HG03175 (cell line): ENCODE results near the gene ARID3A.

Experiments used
- ATAC-seq: cut with Tn5 transposase; IDR thresholded peaks from one replicate; pipeline ENCODE4 v1.9.1; 2021; ENCODE audit warnings: mild to moderate bottlenecking, moderate library complexity; ENCODE audit not compliant: unreplicated experiment

Gene ARID3A

DNA sequence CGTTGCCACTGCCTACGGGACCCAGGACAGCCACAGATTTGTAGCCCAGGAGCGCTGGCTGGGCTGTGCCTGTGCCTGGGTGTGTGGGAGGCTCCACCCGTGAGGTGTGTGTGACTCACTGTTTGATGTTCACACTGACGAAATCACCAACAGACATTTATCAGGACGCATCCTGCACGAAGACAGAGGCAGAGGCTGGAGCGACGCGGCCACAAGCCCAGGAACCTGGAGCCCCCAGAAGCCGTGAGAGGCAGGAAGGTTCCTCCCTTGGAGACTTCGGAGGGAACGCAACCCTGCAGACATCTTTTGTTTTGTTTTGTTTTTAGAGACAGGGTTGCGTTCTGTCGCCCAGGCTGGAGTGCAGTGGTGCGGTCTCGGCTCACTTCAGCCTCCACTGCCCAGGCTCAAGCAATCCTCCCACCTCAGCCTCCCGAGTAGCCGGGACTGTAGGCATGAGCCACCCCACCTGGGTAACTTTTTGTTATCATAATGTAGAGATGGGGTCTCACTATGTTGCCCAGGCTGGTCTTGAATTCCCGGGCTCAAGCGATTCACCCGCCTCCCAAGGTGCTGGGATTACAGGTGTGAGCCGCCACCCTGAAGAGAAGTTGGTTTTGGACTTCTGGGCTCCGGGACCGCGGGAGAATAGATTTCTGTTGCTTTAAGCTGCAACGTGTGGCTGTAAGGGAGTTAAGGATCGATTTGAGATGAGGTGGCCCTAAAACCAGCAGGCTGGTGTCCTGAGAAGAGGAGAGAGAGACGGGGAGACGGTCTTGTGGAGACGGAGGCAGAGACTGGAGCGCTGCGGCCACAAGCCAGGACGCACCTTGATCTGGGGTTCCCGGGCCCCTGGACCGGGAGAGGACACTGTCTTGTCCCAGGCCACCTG is 33.4 kb downstream of the ARID3A start:
- no peak for ATAC-seq

DNA sequence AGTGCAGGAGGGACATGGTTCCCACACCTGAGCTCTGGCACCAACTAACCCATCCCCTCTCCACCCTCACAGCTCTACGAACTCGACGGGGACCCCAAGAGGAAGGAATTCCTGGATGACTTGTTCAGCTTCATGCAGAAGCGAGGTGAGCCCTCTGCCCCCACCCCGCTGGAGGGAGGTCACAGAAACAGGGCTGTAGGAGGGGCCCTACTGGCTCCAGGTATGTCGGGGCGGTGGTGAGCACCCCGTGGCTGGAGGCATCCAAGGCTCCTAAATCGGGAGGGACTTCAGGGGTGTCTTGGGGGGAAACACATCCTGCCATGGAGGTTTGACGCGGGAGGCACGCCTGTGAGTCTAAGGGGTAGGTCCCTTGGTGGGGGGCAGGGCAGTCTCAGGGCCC is 34.2 kb downstream of the ARID3A start:
- ATAC-seq, result no peak

DNA sequence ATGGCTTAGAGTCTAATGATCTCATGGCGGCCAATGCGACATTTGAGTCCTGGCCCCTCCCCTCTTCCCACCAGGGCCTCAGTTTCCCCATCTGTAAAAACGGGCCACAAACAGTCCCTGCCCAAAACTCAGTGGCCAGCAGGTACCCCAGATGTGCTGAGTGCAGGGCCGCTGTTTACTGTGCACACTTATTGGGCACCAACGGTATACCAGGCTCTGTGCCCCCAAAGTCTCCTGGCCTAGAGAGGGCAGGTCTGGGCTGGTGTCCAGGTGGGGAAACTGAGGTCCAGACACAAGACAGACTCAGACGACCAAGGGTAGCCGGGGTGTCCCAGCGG is 34.7 kb downstream of the ARID3A start:
- ATAC-seq, result no peak

DNA sequence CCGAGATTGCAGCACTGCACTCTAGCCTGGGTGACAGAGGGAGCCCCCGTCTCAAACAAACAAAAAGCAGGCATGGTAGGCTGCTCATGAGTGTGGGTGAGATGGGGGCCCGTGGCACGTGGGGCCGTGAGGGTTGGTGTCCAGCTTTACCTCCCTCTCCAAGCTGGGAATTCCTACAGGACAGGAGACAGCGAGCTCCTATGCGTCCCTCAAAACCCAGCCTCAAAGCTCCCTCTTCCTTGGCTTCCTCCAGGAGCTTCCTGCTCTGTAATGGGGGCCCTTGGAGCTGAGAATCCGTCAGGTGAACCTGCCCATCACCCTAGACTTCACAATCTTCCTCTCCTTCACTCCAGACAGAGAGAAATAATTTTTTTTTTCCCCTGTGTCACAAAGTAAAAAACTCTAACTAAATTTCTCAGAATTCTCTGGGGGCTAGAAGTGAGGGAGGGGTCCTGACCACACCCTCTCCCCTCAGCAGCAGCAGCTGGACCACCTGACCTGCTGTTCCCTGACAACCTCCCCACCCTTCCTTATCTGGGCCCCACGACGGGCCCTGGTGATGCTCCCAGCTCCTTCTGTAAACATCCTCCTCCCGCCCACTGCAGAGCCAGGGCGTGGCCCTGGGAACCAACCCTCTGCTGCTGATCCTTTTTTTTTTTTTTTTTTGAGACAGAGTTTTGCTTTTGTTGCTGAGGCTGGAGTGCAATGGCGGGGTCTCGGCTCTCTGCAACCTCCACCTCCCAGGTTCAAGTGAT is 36.2 kb downstream of the ARID3A start:
- no peak for ATAC-seq

DNA sequence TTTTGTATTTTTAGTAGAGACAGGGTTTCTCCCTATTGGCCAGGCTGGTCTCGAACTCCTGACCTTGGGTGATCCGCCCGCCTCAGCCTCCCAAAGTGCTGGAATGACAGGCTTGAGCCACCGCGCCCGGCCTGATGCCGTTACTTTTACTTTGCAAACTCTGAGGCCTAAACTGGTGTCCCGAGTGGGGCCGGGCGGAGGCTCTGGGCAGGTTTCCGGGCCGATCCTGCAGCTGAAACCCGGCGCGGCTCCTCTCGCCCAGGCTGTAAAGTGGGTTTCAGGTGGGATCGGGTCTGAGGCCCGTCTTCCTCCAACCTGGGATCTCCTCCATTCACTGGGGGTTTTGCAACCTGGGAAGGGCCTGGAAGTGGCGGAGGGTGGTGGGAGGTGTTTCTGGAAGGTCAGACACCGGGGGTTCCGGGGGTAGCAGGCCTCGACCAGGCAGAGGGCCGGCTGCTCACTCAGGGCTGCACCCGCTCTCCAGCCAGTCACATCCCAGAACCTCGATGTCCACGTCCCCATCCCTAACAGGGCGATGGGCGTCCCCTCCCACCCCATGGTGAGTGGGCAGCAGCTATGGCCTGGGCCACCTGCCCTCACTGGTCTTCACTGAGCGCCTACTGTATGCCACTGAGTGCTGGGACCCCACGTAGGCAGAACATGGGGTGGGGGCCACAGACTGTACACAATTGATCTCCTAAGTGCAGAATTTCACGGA is 37.0 kb downstream of the ARID3A start:
- no peak for ATAC-seq

DNA sequence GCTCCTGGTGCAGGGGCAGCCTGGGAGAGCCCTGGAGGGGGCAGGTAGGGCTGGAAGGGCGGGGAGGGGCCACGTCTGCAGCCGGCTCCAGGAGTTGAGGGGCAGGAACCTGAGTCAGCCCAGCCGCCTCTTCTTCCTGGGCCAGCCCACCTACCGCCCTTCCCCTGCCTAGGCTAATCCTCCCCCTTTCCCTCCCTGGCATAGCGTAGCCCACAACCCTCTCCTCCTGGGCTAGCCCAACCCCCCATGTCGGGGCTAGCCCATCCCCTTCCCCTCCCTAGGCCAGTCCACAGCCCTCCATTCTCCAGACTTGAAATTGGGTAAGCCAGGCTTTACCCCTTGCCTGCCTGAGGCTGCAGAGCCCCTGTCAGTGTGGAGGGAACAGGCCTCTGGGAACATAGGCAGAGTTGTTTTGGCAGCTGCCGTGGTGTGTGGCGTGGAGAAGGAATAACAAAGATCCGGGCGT is 37.7 kb downstream of the ARID3A start:
- no peak for ATAC-seq

DNA sequence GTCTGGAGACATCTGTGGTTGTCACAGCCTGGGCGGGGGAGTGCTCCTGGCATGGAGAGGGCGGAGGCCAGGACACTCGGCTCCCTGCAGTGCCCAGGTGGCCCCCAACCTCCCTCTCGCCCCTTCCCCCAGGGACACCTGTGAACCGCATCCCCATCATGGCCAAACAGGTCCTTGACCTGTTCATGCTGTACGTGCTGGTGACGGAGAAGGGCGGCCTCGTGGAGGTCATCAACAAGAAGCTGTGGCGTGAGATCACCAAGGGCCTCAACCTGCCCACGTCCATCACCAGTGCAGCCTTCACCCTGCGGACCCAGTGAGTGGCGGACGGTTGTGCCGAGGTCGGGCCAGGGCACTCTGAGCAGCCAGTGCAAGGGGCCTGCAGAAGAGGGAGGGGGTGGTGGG is 38.3 kb downstream of the ARID3A start:
- ATAC-seq, result no peak

DNA sequence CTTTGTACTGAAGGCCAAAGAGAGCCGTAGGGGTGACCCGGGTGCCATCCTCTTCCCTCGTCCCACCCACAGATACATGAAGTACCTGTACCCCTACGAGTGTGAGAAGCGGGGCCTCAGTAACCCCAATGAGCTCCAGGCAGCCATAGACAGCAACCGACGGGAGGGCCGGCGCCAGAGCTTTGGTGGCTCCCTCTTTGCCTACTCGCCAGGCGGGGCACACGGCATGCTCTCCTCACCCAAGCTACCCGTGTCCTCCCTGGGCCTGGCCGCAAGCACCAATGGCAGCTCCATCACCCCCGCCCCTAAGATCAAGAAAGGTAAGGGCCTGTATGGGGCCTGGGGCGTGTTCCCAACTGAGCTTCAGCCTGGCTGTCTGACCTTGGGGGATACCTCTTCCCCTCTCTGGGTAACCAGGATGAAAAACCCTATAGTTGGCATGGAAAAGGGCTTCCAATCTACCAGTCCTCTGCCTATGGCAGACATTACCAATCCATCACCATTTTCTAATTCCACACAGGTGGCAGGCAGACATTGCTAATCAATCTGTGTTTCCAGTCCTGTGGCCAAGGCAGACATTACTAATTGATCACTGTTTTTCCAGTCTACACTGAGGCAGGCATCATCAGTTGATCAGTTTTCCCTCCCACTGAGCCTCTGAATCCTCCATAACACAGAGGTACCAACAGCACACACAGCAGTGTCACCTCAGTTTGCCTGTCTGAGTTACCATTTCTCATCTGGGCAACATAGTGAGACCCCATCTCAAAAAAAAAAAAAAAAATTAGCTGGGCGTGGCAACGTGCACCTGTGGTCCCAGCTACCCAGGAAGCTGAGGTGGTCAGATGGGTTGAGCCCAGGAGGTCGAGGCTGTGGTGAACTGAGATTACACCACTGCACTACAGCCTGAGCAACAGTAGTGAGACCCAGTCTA is 39.2 kb downstream of the ARID3A start:
- ATAC-seq, result no peak

DNA sequence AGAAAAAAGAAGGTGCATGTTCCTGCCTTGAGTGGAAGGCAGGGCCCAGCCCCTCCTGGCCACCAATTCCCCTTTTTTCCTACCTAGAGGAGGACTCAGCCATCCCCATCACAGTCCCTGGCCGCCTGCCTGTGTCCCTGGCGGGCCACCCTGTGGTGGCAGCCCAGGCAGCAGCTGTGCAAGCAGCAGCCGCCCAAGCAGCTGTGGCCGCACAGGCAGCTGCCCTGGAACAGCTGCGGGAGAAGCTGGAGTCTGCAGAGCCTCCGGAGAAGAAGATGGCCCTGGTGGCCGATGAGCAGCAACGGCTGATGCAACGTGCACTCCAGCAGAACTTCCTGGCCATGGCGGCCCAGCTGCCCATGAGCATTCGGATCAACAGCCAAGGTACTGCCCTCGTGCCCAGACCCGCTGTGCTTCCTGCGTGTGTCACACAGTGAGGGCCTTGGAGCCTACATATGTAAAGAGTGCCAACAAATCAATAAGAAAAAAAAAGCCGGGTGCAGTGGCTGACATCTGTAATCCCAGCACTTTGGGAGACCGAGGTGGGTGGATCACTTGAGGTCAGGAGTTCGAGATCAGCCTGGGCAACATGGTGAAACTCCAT is 40.8 kb downstream of the ARID3A start:
- no peak for ATAC-seq

DNA sequence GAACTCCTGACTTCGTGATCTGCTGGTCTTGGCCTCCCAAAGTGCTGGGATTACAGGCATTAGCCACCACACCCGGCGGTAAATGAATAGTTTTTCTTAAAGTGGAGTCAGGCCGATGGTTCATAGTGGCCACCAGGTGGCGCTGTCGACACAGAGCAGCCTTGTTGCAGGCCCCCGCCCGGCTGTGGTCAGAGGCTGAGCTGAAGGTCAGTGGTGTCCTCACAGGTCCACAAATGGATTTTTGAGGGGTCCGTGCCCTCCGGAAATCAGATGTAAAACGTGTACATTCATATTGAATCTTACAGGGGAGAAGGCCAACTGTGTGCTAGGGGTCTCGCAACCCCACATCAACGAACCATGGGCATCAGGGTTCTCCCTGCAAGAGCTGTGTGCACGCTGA is 44.9 kb downstream of the ARID3A start:
- ATAC-seq, result no peak

DNA sequence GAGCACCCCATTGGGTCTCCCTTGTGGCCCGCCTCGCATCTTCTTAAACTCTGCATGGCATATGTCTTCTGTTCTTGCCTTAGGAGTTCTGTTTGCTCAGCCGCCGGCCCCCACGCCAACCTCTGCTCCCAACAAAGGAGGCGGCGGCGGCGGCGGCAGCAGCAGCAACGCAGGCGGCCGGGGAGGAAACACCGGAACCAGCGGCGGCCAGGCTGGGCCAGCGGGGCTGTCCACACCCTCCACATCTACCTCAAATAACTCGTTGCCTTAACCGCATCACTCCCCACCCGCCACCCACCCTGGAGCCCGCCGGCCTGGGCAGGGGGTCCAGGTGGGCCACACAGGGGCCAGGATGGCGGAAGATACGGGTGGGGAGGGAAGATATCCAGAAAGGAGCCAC is 46.0 kb downstream of the ARID3A start:
- no peak for ATAC-seq

DNA sequence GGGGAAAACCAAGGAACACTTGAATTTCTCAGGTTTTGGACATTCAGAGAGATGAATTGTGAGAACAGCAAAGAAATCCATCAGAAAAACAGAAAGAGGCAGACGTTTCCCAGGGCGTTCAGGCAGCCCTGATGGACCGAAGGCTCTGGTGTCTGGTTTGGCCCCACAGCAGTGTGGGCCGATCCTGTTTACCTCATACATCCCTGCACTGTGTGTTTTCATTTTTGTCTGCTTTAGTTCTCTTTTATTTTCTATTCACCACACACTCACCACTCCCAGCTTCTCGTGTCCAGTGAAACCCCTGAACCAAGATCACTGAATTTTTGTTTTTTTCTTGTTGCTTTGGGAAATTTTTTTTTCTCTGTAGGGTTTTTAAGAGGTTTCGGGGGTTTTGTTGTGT is 46.4 kb downstream of the ARID3A start:
- no peak for ATAC-seq

DNA sequence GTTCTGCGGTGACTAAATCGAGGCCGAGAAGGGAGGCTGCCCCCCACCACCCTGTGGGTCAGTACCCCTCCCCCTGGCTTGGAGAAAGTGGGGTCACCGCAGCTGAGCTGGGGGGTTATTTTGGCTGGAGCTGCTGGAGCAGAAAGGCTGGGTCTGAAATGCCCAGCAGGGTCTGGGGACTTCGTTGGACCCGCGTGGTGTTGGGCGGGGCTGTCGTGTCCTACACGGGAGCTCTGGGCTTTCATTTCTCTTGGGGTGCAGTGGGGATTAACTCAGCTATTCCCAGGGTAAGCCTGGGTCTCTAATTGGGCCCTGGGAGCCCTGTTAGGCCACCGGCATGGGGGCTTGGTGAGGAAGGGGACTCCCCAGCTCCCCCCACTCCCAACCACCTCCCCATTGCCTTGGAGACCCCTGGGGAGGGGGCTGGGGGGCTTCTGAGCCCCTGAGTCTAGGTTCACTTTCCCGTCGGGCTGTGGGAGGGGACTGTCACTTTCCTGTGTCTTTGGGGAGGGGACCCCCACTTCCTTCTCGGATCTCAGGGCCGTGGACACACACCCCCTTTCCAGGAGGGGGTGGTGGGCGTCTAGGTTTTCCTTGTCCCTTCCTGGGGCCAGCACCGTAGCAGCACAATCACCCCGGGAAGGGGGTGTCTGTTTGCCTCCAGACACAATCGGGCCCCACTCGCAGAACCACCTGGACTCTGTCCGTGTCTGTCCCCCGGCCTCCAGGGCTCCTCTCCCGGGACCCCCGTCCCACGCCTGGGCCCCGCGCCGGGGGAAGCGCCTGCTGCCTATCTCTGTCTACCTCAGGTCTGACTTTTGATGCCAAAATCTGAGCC is 48.1 kb downstream of the ARID3A start:
- ATAC-seq, result no peak

DNA sequence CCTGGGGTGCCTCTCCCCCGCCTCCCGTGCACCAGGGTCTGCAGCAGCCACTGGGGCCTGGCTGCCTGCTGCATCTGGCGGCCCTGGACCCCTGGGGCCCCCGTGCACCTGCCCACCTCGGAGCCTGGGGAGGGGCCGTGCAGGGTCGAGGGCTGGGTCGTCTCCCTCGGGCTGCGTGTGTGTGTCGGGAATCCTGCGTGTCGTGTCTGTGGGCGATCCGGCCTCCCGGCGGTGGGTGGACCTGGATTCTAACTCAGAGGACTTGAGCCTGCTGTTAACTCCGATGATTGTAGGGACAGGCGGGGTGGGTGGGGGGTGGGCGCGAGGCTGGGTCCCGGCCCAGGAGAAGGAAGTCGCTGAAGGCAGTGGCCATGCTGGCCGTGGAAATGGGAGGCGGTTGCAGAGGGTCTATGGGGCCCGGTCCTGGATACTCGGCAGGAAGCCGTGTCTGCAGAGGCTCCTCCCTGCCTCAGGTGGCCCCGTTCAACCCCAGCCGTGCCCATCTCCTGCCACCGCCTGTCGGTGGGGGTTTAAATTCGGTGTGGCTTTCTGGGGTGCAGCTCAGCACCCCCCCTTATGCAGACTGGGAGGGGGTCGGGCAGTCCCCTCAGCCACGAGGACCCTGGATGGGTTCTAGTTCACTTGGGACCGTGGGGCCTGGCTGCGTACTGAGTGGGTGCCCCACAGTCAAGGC is 48.9 kb downstream of the ARID3A start:
- no peak for ATAC-seq

DNA sequence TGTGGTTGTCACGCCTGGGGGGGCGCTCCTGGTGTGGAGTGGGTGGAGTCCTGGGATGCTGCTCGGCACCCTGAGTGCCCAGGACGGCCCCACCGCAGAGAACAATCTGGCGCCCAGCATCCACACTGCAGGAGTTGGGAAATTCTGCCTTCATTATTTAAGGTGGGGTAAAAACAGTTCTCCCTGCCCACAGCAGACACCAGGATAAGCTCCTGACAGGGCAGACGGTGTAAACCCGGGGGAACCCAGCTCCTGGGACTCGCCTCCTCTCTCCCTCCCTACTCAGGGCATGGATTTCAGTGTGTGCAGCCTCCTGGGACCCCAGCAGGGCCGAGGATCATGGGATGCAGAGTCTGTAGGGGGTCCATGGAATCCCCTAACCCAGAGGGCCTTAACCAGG is 50.6 kb downstream of the ARID3A start:
- ATAC-seq, result no peak

DNA sequence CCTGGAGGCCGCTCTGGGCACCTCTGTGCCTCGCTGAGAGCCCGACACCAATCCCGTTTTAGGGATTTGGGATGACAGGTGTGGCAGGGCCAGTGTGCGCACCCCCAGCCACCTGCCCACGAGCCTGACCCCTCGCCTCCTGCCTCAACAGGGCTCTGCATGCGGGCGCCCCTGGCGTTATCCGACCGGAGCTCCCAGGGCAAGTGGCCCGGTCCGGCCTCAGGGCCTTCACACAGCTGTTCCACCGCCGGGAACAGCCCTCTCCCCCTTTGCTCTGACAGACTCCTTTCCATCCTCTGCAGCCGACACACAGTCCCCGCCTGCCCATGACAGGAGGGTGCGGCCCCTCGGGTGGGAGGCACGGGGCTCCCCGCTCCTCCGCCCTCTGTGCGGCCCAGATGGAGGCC is 51.2 kb downstream of the ARID3A start:
- no peak for ATAC-seq

DNA sequence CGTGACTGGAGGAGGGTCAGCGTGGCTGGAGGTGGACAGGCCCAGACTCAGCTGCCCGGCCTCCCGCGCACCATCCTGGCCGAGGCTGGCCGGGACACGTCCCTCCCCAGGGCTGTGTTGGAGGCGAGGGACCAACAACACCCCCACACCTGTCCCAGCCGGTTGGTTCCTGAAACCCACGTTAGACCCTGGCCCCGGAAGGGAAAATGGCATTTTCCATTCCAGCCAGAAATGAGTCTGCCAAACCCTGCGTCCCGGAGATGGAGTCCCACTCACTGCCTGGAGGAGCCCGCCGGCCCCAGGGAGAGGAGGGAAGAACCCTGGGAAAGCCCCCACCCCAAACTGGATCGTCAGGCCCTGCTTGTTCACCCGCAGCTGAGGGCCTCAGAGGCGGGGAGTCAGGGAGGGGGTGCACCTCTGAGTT is 53.5 kb downstream of the ARID3A start:
- no peak for ATAC-seq

DNA sequence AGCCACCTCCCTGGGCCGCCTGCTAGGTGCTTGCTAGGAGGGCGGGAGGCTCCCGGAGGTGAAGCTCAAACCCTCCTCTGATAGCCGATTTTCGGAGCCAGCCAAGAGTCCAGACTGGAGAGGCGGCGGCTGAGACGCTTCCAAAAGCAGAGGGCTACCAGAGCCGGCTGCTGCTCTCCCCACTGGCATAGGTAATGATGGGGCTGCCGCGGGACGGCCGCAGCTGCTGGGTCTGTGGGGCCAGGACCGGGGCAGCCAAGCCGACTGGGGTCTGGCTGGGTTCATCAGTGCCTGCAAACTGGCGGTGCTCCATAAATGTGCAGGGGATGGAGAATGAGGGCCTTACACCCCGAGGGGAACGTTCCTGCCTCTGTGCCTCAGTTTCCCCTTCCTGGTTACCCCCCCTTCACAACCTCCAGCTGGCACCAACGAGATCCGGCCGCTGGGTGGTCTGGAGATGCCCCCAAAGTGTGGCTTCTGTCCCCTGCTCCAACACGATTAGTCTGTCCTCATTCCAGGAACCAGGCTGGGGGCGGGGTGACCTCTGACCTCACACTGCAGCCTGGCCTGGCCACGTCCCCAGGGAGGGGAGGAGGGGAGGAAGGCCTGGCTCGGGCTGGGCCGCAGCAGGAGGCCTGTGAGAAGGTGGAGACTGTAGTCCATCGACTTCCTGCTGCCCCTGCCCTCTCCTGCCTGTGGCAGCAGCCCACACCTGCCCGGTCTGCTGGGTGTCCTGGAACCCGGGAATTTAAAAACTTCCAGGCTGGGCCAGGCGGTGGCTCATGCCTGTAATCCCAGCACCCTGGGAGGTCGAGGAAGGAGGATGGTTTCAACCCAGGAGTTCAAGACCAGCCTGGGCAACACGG is 54.5 kb downstream of the ARID3A start:
- ATAC-seq, result no peak
